ENCODE measurements around the gene RXFP1. TPM values are rescaled to one million over a fixed set of nuclear protein-coding genes. Genes with fewer than 3 reads are reported as not detected.
A peak's percentile ranks its signal among the peaks of the same experiment; 100 is the strongest.

The RXFP1 gene
- total RNA-seq, 5 donors from 2014 or later (not counting 1 experiment from before 2014, with no cell fraction given): not detected

DNA sequence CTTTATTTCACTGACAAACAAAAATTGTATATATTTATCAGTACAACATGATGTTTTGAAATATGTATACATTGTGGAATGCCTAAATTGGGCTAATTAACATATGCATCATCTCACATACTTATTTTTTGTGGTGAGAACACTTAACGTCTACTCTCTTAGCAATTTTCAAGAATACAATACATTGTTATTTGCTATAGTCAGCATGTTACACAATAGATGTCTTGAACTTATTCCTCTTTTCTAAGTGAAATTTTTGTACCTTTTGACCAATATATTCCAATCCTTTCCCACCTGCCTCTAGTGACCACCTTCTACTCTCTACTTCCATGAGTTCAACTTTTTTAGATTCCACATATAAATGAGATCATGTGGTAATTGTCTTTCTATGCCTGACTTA is 114.9 kb downstream of the RXFP1 start:
- no CpG with 5 or more reads among the region's 1 CpG for WGBS (ENCODE audit: insufficient coverage)
- no peaks in the 10 kb centered on the region for H3K9me3 Mint-ChIP-seq
- H3K27ac Mint-ChIP-seq: no peak overlapping the region
- no peaks in the 10 kb centered on the region for H3K36me3 Mint-ChIP-seq
- DNase-seq: no peak
- Histone ChIP-seq H3K27me3 (replicated peaks in 1 of 2; ENCODE audit: control insufficient read depth in 2 of 2, extremely low read depth in 1 of 2, insufficient read depth in 2 of 2, low read length in 1 of 2) (no peaks in the 10 kb centered on the region), H3K36me3 (ENCODE audit: control insufficient read depth in 2 of 2, extremely low read depth in 1 of 2, insufficient read depth in 1 of 2, low read length in 1 of 2) (no peaks in the 10 kb centered on the region), H3K4me1 (ENCODE audit: control insufficient read depth in 1 of 2, extremely low read depth in 1 of 2, insufficient read depth in 2 of 2, low read length in 2 of 2) (no peaks in the 10 kb centered on the region), H3K27ac (ENCODE audit: low read length) (no peak overlapping the region), H3K4me3 (ENCODE audit: control insufficient read depth in 1 of 2, extremely low read depth in 1 of 2, low read length in 1 of 2) (no peak overlapping the region), H3K9me3 (no peaks in the 10 kb centered on the region)
- ChIA-PET CTCF (no interaction called here), POLR2A (no interaction called here)
- ATAC-seq (replicated peaks in 1 of 4): no peak
- no peaks in the 10 kb centered on the region for H3K4me1 Mint-ChIP-seq
- peaks cover 9 to 16% of the 10 kb centered on the region in 2 donors for H3K27me3 Mint-ChIP-seq
- no peak overlapping the region for H3K4me3 Mint-ChIP-seq

DNA sequence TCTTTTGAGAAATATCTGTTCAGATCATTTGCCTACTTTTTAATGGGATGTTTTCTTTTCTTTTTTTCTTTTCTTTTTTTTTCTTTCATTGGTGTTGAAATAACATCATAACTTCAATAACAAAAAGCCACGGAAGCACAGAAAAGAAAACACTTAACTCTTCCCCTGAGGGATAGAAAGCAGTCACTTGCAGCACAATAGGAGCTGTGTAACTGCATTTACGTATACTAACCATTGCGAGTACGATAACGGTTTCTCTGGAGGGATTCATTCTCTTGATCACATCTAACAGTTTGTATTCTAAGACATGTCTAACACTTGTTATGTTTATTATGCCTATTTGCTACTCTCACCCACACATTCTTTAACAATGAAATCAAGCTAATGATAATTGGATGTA is 122.7 kb downstream of the RXFP1 start:
- no peak for ATAC-seq (replicated peaks in 1 of 4)
- H3K27ac ChIP-seq (ENCODE audit: low read length): no peak overlapping the region
- no peaks in the 10 kb centered on the region for H3K36me3 ChIP-seq (ENCODE audit: control insufficient read depth in 2 of 2, extremely low read depth in 1 of 2, insufficient read depth in 1 of 2, low read length in 1 of 2)
- ChIA-PET CTCF (interaction anchor here in 1 of 2 donors (0.5 kb wide), 1 partner anchor 161 kb away, joined by 3 read pairs; no protein-coding TSS in a partner anchor), POLR2A (interaction anchor here in 1 of 2 donors (0.6 kb wide), 1 partner anchor 518 kb away, joined by 4 read pairs; no protein-coding TSS in a partner anchor)
- no peaks in the 10 kb centered on the region for H3K9me3 ChIP-seq
- Mint-ChIP-seq H3K36me3 (no peaks in the 10 kb centered on the region), H3K4me3 (no peak overlapping the region), H3K9me3 (peaks cover 0 to 4% (median 0%) of the 10 kb centered on the region in 3 donors), H3K27me3 (peaks cover 17 to 32% of the 10 kb centered on the region in 2 donors), H3K27ac (no peak overlapping the region), H3K4me1 (no peaks in the 10 kb centered on the region)
- 100% methylated on average over 2 of the region's 5 CpGs for WGBS (ENCODE audit: insufficient coverage)
- no peak for DNase-seq
- H3K27me3 ChIP-seq (replicated peaks in 1 of 2; ENCODE audit: control insufficient read depth in 2 of 2, extremely low read depth in 1 of 2, insufficient read depth in 2 of 2, low read length in 1 of 2): no peaks in the 10 kb centered on the region
- H3K4me1 ChIP-seq (ENCODE audit: control insufficient read depth in 1 of 2, extremely low read depth in 1 of 2, insufficient read depth in 2 of 2, low read length in 2 of 2): no peaks in the 10 kb centered on the region
- H3K4me3 ChIP-seq (ENCODE audit: control insufficient read depth in 1 of 2, extremely low read depth in 1 of 2, low read length in 1 of 2): no peak overlapping the region

- Histone ChIP-seq H3K4me3 (ENCODE audit: control insufficient read depth in 1 of 2, extremely low read depth in 1 of 2, low read length in 1 of 2) (no peak overlapping the region), H3K36me3 (ENCODE audit: control insufficient read depth in 2 of 2, extremely low read depth in 1 of 2, insufficient read depth in 1 of 2, low read length in 1 of 2) (no peaks in the 10 kb centered on the region), H3K27me3 (replicated peaks in 1 of 2; ENCODE audit: control insufficient read depth in 2 of 2, extremely low read depth in 1 of 2, insufficient read depth in 2 of 2, low read length in 1 of 2) (no peaks in the 10 kb centered on the region), H3K27ac (ENCODE audit: low read length) (no peak overlapping the region), H3K4me1 (ENCODE audit: control insufficient read depth in 1 of 2, extremely low read depth in 1 of 2, insufficient read depth in 2 of 2, low read length in 2 of 2) (no peaks in the 10 kb centered on the region), H3K9me3 (no peaks in the 10 kb centered on the region)
- H3K27me3 Mint-ChIP-seq: peaks cover 17 to 28% of the 10 kb centered on the region in 2 donors
- no peak for ATAC-seq (replicated peaks in 1 of 4)
- no peak for DNase-seq
- ChIA-PET CTCF (interaction anchor here (0.5 to 1.1 kb wide), 2 partner anchors 25 to 161 kb away, joined by 3 read pairs; no protein-coding TSS in a partner anchor), POLR2A (interaction anchor here in 1 of 2 donors (0.8 kb wide), 1 partner anchor 32 kb away, joined by 3 read pairs; no protein-coding TSS in a partner anchor)
- no CpG with 5 or more reads among the region's 3 CpGs for WGBS (ENCODE audit: insufficient coverage)
- no peak overlapping the region for H3K4me3 Mint-ChIP-seq
- H3K4me1 Mint-ChIP-seq: no peaks in the 10 kb centered on the region
- peaks cover 0 to 4% (median 0%) of the 10 kb centered on the region in 3 donors for H3K9me3 Mint-ChIP-seq
- no peak overlapping the region for H3K27ac Mint-ChIP-seq
- no peaks in the 10 kb centered on the region for H3K36me3 Mint-ChIP-seq
Measured at GRCh38 chr4:158644760-158645159, 123.1 kb downstream of the RXFP1 start.

- ChIA-PET CTCF (no interaction called here), POLR2A (no interaction called here)
- H3K36me3 ChIP-seq (ENCODE audit: control insufficient read depth in 2 of 2, extremely low read depth in 1 of 2, insufficient read depth in 1 of 2, low read length in 1 of 2): no peaks in the 10 kb centered on the region
- H3K27me3 Mint-ChIP-seq: peaks cover 5 to 12% of the 10 kb centered on the region in 2 donors
- H3K36me3 Mint-ChIP-seq: no peaks in the 10 kb centered on the region
- ATAC-seq (replicated peaks in 1 of 4): no peak
- no peaks in the 10 kb centered on the region for H3K9me3 ChIP-seq
- no peaks in the 10 kb centered on the region for H3K9me3 Mint-ChIP-seq
- H3K4me1 ChIP-seq (ENCODE audit: control insufficient read depth in 1 of 2, extremely low read depth in 1 of 2, insufficient read depth in 2 of 2, low read length in 2 of 2): no peaks in the 10 kb centered on the region
- no peak overlapping the region for H3K4me3 ChIP-seq (ENCODE audit: control insufficient read depth in 1 of 2, extremely low read depth in 1 of 2, low read length in 1 of 2)
- no peak overlapping the region for H3K27ac Mint-ChIP-seq
- 82% methylated on average over 2 of the region's 4 CpGs for WGBS (ENCODE audit: insufficient coverage)
- H3K4me3 Mint-ChIP-seq: no peak overlapping the region
- H3K27me3 ChIP-seq (replicated peaks in 1 of 2; ENCODE audit: control insufficient read depth in 2 of 2, extremely low read depth in 1 of 2, insufficient read depth in 2 of 2, low read length in 1 of 2): no peaks in the 10 kb centered on the region
- no peak overlapping the region for H3K27ac ChIP-seq (ENCODE audit: low read length)
- DNase-seq: no peak
- peaks cover 7 to 9% (median 8%) of the 10 kb centered on the region in 3 donors for H3K4me1 Mint-ChIP-seq
Measured at GRCh38 chr4:158649111-158649680, 127.5 kb downstream of the RXFP1 start.

- no peaks in the 10 kb centered on the region for H3K9me3 Mint-ChIP-seq
- peak overlapping the region in 1 of 2 donors; percentile 71 for H3K27ac Mint-ChIP-seq
- H3K4me3 ChIP-seq (ENCODE audit: control insufficient read depth in 1 of 2, extremely low read depth in 1 of 2, low read length in 1 of 2): peak overlapping the region in 1 of 2 donors; percentile 1
Measured at GRCh38 chr4:158652920-158653319, 131.2 kb downstream of the RXFP1 start.

DNA sequence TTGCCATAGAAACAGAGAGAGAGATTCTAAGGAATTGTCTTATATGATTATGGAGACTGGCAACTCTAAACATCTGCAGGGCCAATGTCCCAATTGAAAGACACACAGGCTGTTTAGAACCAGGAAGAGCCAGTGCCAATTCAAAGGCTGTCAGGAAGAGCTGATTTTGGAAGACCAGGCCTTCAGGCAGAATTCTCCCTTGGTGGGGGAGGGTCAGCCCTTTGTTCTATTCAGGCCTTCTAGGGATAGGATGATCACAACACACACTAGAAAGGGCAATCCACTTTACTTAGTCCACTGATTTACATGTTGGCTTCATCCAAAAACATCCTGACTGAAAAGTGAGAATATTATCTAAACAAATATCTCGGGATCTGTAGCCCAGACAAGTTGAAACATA is 134.8 kb downstream of the RXFP1 start:
- Mint-ChIP-seq H3K27ac (no peak overlapping the region), H3K27me3 (peaks cover 7 to 8% of the 10 kb centered on the region in 2 donors), H3K4me1 (peaks cover 7 to 9% (median 8%) of the 10 kb centered on the region in 3 donors), H3K36me3 (no peaks in the 10 kb centered on the region), H3K9me3 (no peaks in the 10 kb centered on the region), H3K4me3 (no peak overlapping the region)
- DNase-seq (no peak), ATAC-seq (replicated peaks in 1 of 4) (no peak)
- ChIA-PET POLR2A (no interaction called here), CTCF (interaction anchor here in 1 of 2 donors (0.5 to 0.6 kb wide), 2 partner anchors 11 to 13 kb away, joined by 3 read pairs; no protein-coding TSS in a partner anchor)
- H3K4me1 ChIP-seq (ENCODE audit: control insufficient read depth in 1 of 2, extremely low read depth in 1 of 2, insufficient read depth in 2 of 2, low read length in 2 of 2): no peaks in the 10 kb centered on the region
- no peaks in the 10 kb centered on the region for H3K36me3 ChIP-seq (ENCODE audit: control insufficient read depth in 2 of 2, extremely low read depth in 1 of 2, insufficient read depth in 1 of 2, low read length in 1 of 2)
- no CpG with 5 or more reads among the region's 1 CpG for WGBS (ENCODE audit: insufficient coverage)
- H3K27ac ChIP-seq (ENCODE audit: low read length): no peak overlapping the region
- no peaks in the 10 kb centered on the region for H3K9me3 ChIP-seq
- no peak overlapping the region for H3K4me3 ChIP-seq (ENCODE audit: control insufficient read depth in 1 of 2, extremely low read depth in 1 of 2, low read length in 1 of 2)
- H3K27me3 ChIP-seq (replicated peaks in 1 of 2; ENCODE audit: control insufficient read depth in 2 of 2, extremely low read depth in 1 of 2, insufficient read depth in 2 of 2, low read length in 1 of 2): peaks cover 0 to 6% of the 10 kb centered on the region in 2 experiments

More at GRCh38 chr4:158652920-158653319, 131.2 kb downstream of the RXFP1 start:
- Histone ChIP-seq H3K9me3 (no peaks in the 10 kb centered on the region), H3K4me1 (ENCODE audit: control insufficient read depth in 1 of 2, extremely low read depth in 1 of 2, insufficient read depth in 2 of 2, low read length in 2 of 2) (no peaks in the 10 kb centered on the region), H3K36me3 (ENCODE audit: control insufficient read depth in 2 of 2, extremely low read depth in 1 of 2, insufficient read depth in 1 of 2, low read length in 1 of 2) (no peaks in the 10 kb centered on the region), H3K27me3 (replicated peaks in 1 of 2; ENCODE audit: control insufficient read depth in 2 of 2, extremely low read depth in 1 of 2, insufficient read depth in 2 of 2, low read length in 1 of 2) (peaks cover 0 to 2% of the 10 kb centered on the region in 2 experiments), H3K27ac (ENCODE audit: low read length) (no peak overlapping the region)
- Mint-ChIP-seq H3K4me1 (peaks cover 7 to 9% (median 8%) of the 10 kb centered on the region in 3 donors), H3K27me3 (peaks cover 0 to 1% of the 10 kb centered on the region in 2 donors), H3K4me3 (peak overlapping the region; percentile 47 to 57 (median 54)), H3K36me3 (no peaks in the 10 kb centered on the region)
- ChIA-PET CTCF (no interaction called here), POLR2A (no interaction called here)
- ATAC-seq (replicated peaks in 1 of 4): no peak
- WGBS (ENCODE audit: insufficient coverage): no CpG with 5 or more reads among the region's 2 CpGs
- no peak for DNase-seq
